Measurements from ENCODE around the gene USP31. TPM values are rescaled to one million over a fixed set of nuclear protein-coding genes. Genes with fewer than 3 reads are reported as not detected.

Gene USP31
- total RNA-seq, 1 experiment from 2014 or later: 3.5 TPM

DNA sequence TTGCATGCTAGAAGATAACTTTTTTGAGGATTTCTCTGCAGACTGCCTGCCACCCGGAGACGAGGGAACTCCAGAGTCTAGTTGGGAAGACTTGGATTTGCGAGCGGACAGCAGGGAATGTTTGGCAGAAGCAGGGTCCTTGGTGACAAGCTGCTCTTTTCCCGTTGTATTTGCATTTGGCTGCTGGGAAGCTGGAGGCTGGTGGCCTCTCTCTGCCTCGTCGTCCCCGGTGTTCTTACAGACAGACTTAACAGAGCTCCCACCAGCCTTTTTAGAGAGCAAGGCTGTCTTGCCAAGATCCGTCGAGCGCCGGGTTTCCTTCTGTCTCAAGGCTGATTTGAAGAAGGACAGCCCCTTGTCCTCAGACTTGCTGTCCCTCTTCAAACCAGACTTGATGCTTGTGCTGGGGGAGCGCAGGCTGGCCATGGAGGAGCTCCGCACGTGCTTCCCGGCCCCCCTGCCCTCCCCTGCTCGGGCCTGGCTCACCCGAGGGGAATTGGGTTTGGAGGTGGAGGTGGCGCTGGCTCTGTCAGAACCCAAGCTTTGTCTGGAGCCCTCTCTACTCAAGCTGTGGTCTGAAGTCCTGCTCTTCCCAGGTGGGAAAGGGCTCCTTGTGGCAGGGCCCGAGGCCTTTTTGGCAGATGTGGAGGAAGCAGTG is 81.0 kb downstream of the USP31 start:
- H3K27ac ChIP-seq (ENCODE audit: low read length): no peak overlapping the region
- H2AFZ ChIP-seq (ENCODE audit: low read length): no peak overlapping the region
- H3K36me3 ChIP-seq (ENCODE audit: insufficient read depth, low read length): no peaks in the 10 kb centered on the region
- H3K4me3 ChIP-seq (ENCODE audit: low read length): no peak overlapping the region
- H3K27me3 ChIP-seq (ENCODE audit: low read length): no peaks in the 10 kb centered on the region
- no peak for DNase-seq
- no peak overlapping the region for H3K9ac ChIP-seq (ENCODE audit: low read length)
- H3K9me3 ChIP-seq (ENCODE audit: low read length): no peaks in the 10 kb centered on the region
- H3K79me2 ChIP-seq (ENCODE audit: low read length): no peaks in the 10 kb centered on the region
- no peaks in the 10 kb centered on the region for H3K9me2 ChIP-seq (replicated peaks; ENCODE audit: insufficient read depth, low read length)
- H3K4me1 ChIP-seq (ENCODE audit: low read length): no peaks in the 10 kb centered on the region
- H3K4me2 ChIP-seq (ENCODE audit: low read depth, low read length, poor library complexity, severe bottlenecking): no peak overlapping the region
- H4K20me1 ChIP-seq (ENCODE audit: insufficient read depth, low read depth, low read length): no peaks in the 10 kb centered on the region

DNA sequence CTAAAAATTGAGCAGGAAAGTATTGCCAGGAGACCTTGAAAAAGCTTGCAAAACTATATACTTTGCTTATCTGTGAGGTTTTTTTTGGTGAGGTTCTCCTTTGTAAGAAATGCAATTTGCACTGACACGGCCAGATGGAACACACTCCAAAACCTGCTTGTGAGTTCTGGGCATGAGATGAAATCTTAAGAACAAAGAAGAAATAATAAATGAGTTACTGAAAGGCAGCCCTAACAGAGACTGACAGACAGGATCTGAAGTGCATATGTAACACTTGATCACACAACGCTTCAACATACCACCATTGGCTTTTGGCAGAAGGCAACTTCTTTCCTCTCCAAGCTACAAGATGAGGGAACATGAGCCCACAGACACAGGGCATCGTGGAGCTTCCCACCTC is 82.6 kb downstream of the USP31 start:
- no peaks in the 10 kb centered on the region for H3K4me1 ChIP-seq (ENCODE audit: low read length)
- H3K36me3 ChIP-seq (ENCODE audit: insufficient read depth, low read length): no peaks in the 10 kb centered on the region
- H3K9ac ChIP-seq (ENCODE audit: low read length): no peak overlapping the region
- no peak overlapping the region for H3K4me3 ChIP-seq (ENCODE audit: low read length)
- H3K27me3 ChIP-seq (ENCODE audit: low read length): no peaks in the 10 kb centered on the region
- H3K4me2 ChIP-seq (ENCODE audit: low read depth, low read length, poor library complexity, severe bottlenecking): no peak overlapping the region
- DNase-seq: no peak
- no peaks in the 10 kb centered on the region for H4K20me1 ChIP-seq (ENCODE audit: insufficient read depth, low read depth, low read length)
- no peak overlapping the region for H2AFZ ChIP-seq (ENCODE audit: low read length)
- no peaks in the 10 kb centered on the region for H3K9me3 ChIP-seq (ENCODE audit: low read length)
- no peaks in the 10 kb centered on the region for H3K79me2 ChIP-seq (ENCODE audit: low read length)
- H3K27ac ChIP-seq (ENCODE audit: low read length): no peak overlapping the region
- H3K9me2 ChIP-seq (replicated peaks; ENCODE audit: insufficient read depth, low read length): no peaks in the 10 kb centered on the region

DNA sequence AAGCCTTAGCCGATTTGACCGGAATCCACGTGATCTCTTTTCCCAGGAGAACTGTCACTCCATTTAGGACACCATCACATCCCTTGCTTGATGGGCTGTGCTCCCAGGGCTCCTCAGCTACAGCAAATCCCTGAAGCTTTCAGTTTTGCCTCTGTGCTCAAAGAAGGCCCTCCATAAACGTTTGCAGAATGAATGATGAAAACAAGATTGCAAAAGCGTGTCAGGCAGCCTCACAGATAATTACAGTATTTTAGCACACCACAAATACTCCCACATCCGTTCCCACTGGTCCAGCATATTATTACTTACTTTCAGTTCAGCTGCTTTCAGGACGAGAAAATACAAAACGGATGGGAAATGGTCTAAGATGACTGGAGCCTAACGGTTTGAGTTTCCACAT is 84.6 kb downstream of the USP31 start:
- Histone ChIP-seq H3K9ac (ENCODE audit: low read length) (no peak overlapping the region), H3K9me3 (ENCODE audit: low read length) (no peaks in the 10 kb centered on the region), H3K27ac (ENCODE audit: low read length) (no peak overlapping the region), H4K20me1 (ENCODE audit: insufficient read depth, low read depth, low read length) (no peaks in the 10 kb centered on the region), H3K27me3 (ENCODE audit: low read length) (no peaks in the 10 kb centered on the region), H3K79me2 (ENCODE audit: low read length) (no peaks in the 10 kb centered on the region), H3K4me2 (ENCODE audit: low read depth, low read length, poor library complexity, severe bottlenecking) (no peak overlapping the region), H2AFZ (ENCODE audit: low read length) (no peak overlapping the region), H3K36me3 (ENCODE audit: insufficient read depth, low read length) (no peaks in the 10 kb centered on the region), H3K4me3 (ENCODE audit: low read length) (no peak overlapping the region), H3K4me1 (ENCODE audit: low read length) (no peaks in the 10 kb centered on the region), H3K9me2 (replicated peaks; ENCODE audit: insufficient read depth, low read length) (no peaks in the 10 kb centered on the region)
- no peak for DNase-seq

DNA sequence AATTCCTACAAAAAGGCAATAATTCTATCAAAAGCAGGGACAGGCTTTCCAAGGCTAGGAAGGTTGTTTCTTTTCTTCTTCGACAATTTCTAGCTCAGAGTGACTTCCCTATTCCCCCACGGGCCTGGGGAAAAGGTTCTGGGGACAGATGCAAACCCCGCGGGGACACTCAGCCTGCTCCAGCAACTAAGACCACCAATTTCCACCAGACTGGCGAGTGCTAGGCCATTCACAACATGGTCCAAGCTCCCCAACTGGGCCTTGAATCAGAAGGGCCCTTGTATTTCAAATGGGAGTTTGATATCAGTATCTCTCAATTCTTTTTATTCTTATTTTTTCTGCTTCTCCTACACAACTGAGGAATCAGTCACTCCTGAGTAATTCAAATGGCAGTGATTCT is 86.7 kb downstream of the USP31 start:
- H3K4me1 ChIP-seq (ENCODE audit: low read length): no peaks in the 10 kb centered on the region
- no peaks in the 10 kb centered on the region for H3K9me3 ChIP-seq (ENCODE audit: low read length)
- no peak for DNase-seq
- no peaks in the 10 kb centered on the region for H3K27me3 ChIP-seq (ENCODE audit: low read length)
- no peak overlapping the region for H3K4me3 ChIP-seq (ENCODE audit: low read length)
- no peak overlapping the region for H3K4me2 ChIP-seq (ENCODE audit: low read depth, low read length, poor library complexity, severe bottlenecking)
- no peaks in the 10 kb centered on the region for H3K79me2 ChIP-seq (ENCODE audit: low read length)
- H3K9me2 ChIP-seq (replicated peaks; ENCODE audit: insufficient read depth, low read length): no peaks in the 10 kb centered on the region
- H4K20me1 ChIP-seq (ENCODE audit: insufficient read depth, low read depth, low read length): no peaks in the 10 kb centered on the region
- no peak overlapping the region for H3K9ac ChIP-seq (ENCODE audit: low read length)
- no peak overlapping the region for H3K27ac ChIP-seq (ENCODE audit: low read length)
- H3K36me3 ChIP-seq (ENCODE audit: insufficient read depth, low read length): no peaks in the 10 kb centered on the region
- H2AFZ ChIP-seq (ENCODE audit: low read length): no peak overlapping the region

DNA sequence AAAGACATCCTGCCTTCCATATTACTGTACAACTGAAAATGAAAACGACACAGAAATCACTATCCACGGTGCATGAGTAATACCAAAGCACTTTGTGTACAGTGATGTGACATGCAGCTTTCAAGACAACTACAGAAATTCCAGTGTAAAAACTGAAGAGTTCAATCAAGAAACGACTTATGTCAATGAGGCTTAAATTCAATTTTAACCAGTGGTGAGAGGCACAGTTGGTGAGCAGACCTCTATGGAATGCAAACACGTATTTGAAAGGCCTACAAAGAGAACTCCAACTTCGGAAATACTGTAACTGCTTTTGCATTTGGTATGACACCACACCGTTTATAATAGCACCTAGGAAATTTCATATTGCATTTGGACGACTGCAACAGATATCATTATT is 87.6 kb downstream of the USP31 start:
- no peaks in the 10 kb centered on the region for H3K36me3 ChIP-seq (ENCODE audit: insufficient read depth, low read length)

DNA sequence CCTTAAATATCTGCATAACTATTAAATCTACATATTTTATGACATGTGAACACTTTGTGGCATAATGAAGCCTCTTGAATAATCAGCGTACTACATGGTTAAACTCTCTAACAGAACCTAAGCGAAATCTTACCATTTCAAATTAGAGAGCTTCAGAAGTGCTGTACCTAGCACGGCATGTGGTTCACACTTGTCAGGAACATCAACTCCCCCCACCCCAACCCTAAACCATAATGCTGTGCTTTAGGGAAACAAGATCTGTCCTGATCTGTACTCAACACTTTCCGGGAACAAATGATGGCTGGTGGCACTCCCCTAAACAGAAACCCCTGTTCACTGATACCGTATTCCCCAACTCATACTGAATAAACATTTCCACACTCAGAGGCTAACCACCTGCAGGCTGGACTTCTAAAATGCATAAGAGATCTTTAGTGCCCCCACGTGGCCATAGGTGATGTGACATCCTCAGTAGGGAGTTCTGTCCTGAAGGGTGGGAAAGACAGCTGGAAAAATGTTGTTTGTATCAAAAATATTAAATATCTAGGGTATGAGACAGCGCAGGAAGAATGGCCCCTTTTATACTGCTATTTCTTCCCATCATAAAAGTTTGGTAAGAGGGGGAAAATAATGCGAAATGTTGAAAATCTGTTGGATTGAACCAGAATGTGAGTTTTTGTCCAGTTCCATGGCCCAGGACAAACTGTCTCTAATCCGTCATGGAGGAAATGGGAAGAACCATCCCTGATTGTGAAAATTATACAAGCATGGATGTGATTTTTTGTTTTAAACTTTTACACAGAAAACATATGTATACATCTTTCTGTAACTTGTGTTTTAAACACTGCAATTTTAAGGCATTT is 88.6 kb downstream of the USP31 start:
- H3K4me3 ChIP-seq (ENCODE audit: low read length): no peak overlapping the region
- H3K36me3 ChIP-seq (ENCODE audit: insufficient read depth, low read length): no peaks in the 10 kb centered on the region
- H3K9ac ChIP-seq (ENCODE audit: low read length): no peak overlapping the region
- H3K4me2 ChIP-seq (ENCODE audit: low read depth, low read length, poor library complexity, severe bottlenecking): no peak overlapping the region
- DNase-seq: peak; percentile 84
- H3K27me3 ChIP-seq (ENCODE audit: low read length): no peaks in the 10 kb centered on the region
- H3K4me1 ChIP-seq (ENCODE audit: low read length): no peaks in the 10 kb centered on the region
- H3K9me2 ChIP-seq (replicated peaks; ENCODE audit: insufficient read depth, low read length): no peaks in the 10 kb centered on the region
- no peaks in the 10 kb centered on the region for H4K20me1 ChIP-seq (ENCODE audit: insufficient read depth, low read depth, low read length)
- no peaks in the 10 kb centered on the region for H3K79me2 ChIP-seq (ENCODE audit: low read length)
- no peak overlapping the region for H3K27ac ChIP-seq (ENCODE audit: low read length)
- H2AFZ ChIP-seq (ENCODE audit: low read length): no peak overlapping the region
- no peaks in the 10 kb centered on the region for H3K9me3 ChIP-seq (ENCODE audit: low read length)

More for the DNA sequence above, 87.6 kb downstream of the USP31 start:
- Histone ChIP-seq H4K20me1 (ENCODE audit: insufficient read depth, low read depth, low read length) (no peaks in the 10 kb centered on the region), H3K27me3 (ENCODE audit: low read length) (no peaks in the 10 kb centered on the region), H2AFZ (ENCODE audit: low read length) (no peak overlapping the region), H3K9ac (ENCODE audit: low read length) (no peak overlapping the region), H3K9me3 (ENCODE audit: low read length) (no peaks in the 10 kb centered on the region), H3K79me2 (ENCODE audit: low read length) (no peaks in the 10 kb centered on the region), H3K4me2 (ENCODE audit: low read depth, low read length, poor library complexity, severe bottlenecking) (no peak overlapping the region), H3K4me1 (ENCODE audit: low read length) (no peaks in the 10 kb centered on the region), H3K9me2 (replicated peaks; ENCODE audit: insufficient read depth, low read length) (no peaks in the 10 kb centered on the region), H3K4me3 (ENCODE audit: low read length) (no peak overlapping the region), H3K27ac (ENCODE audit: low read length) (no peak overlapping the region)
- no peak for DNase-seq

DNA sequence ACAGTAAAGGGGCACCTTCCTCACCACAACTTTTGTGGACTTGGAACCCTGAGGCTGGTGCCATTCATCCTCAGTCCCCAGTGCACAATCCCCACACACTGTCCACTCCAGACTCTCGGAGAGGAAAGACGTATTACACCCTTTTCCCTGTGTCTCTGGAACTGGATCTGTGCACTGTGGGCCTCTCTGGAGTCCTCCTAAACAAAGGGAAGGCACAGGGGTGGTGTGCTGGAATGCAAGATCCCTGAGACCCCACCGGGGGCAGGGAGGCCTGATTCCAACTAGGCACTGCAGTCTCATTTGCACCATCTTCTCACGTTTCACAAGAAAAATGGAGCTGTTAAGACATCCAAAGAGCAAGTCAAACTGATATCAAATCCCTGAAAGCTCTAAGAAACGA is 89.8 kb downstream of the USP31 start:
- Histone ChIP-seq H3K36me3 (ENCODE audit: insufficient read depth, low read length) (no peaks in the 10 kb centered on the region), H3K4me2 (ENCODE audit: low read depth, low read length, poor library complexity, severe bottlenecking) (no peak overlapping the region), H3K4me1 (ENCODE audit: low read length) (no peaks in the 10 kb centered on the region), H3K27ac (ENCODE audit: low read length) (no peak overlapping the region), H3K27me3 (ENCODE audit: low read length) (no peaks in the 10 kb centered on the region), H3K9me2 (replicated peaks; ENCODE audit: insufficient read depth, low read length) (no peaks in the 10 kb centered on the region), H3K9me3 (ENCODE audit: low read length) (no peaks in the 10 kb centered on the region), H2AFZ (ENCODE audit: low read length) (no peak overlapping the region), H3K4me3 (ENCODE audit: low read length) (no peak overlapping the region), H4K20me1 (ENCODE audit: insufficient read depth, low read depth, low read length) (no peaks in the 10 kb centered on the region), H3K9ac (ENCODE audit: low read length) (no peak overlapping the region), H3K79me2 (ENCODE audit: low read length) (no peaks in the 10 kb centered on the region)
- no peak for DNase-seq

DNA sequence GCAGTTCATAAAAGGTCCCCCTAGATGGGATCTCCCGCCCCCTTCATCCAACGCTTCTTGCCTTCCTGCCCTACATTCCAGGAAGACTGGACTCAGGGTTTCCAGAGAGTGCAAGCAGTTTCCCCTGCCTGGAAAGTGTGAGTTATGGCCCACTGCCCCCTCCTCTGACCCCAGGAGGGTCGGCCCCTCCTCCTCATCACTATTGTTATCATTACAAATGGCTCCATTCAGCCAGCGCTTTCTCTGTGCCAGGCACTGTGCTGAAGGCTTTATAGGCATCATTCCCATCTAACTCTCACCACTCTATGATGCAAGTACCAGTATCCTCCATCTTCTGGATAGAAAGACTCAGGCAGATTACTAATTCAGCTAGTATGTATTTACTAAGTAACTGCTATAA is 90.7 kb downstream of the USP31 start:
- no peaks in the 10 kb centered on the region for H3K9me2 ChIP-seq (replicated peaks; ENCODE audit: insufficient read depth, low read length)
- no peaks in the 10 kb centered on the region for H4K20me1 ChIP-seq (ENCODE audit: insufficient read depth, low read depth, low read length)
- no peak overlapping the region for H3K4me2 ChIP-seq (ENCODE audit: low read depth, low read length, poor library complexity, severe bottlenecking)
- no peaks in the 10 kb centered on the region for H3K36me3 ChIP-seq (ENCODE audit: insufficient read depth, low read length)
- no peak overlapping the region for H3K9ac ChIP-seq (ENCODE audit: low read length)
- no peak for DNase-seq
- H3K4me1 ChIP-seq (ENCODE audit: low read length): no peaks in the 10 kb centered on the region
- H2AFZ ChIP-seq (ENCODE audit: low read length): no peak overlapping the region
- H3K79me2 ChIP-seq (ENCODE audit: low read length): no peaks in the 10 kb centered on the region
- no peaks in the 10 kb centered on the region for H3K27me3 ChIP-seq (ENCODE audit: low read length)
- no peak overlapping the region for H3K4me3 ChIP-seq (ENCODE audit: low read length)
- H3K9me3 ChIP-seq (ENCODE audit: low read length): no peaks in the 10 kb centered on the region
- H3K27ac ChIP-seq (ENCODE audit: low read length): no peak overlapping the region

Data from Karpas-422 (cell line).